ENCODE results near the gene CTAG1A. TPM values are rescaled to one million over a fixed set of nuclear protein-coding genes. Genes with fewer than 3 reads are reported as not detected.

Gene CTAG1A
- total RNA-seq, 1 experiment from 2014 or later, result not detected

- CTCF ChIA-PET, result no interaction called here
Measured at GRCh38 chrX:154595559-154596249, 10.8 kb downstream of the CTAG1A start.

More at GRCh38 chrX:154595559-154596249, 10.8 kb downstream of the CTAG1A start:
- TF ChIP-seq EGR1 (IDR thresholded peaks at IDR 0.05; ENCODE audit: low read depth) (no peak), ELF1 (IDR thresholded peaks at IDR 0.05; ENCODE audit: borderline replicate concordance, low read depth) (no peak), REST (IDR thresholded peaks at IDR 0.05; ENCODE audit: low read depth) (no peak), FOSL1 (IDR thresholded peaks at IDR 0.05; ENCODE audit: low read depth) (no peak), POLR2AphosphoS5 (IDR thresholded peaks at IDR 0.05; ENCODE audit: low read depth, low read length) (no peak), CBX3 (IDR thresholded peaks at IDR 0.05; ENCODE audit: low read depth) (no peak), POLR2A (IDR thresholded peaks at IDR 0.05; ENCODE audit: borderline replicate concordance, extremely low read depth, insufficient read depth, insufficient read length) (no peak), CTCF (IDR thresholded peaks at IDR 0.05 in 2 of 3, conservative IDR thresholded peaks at IDR 0.05 in 1 of 3; ENCODE audit: borderline replicate concordance in 1 of 3, insufficient read depth in 1 of 3, low read depth in 2 of 3, low read length in 2 of 3) (no peak), ZBTB33 (IDR thresholded peaks at IDR 0.05; ENCODE audit: extremely low read depth, insufficient replicate concordance, low read length) (no peak), SRF (IDR thresholded peaks at IDR 0.05; ENCODE audit: low read depth) (no peak), TCF7L2 (IDR thresholded peaks at IDR 0.05; ENCODE audit: borderline replicate concordance, extremely low read depth, insufficient read depth, insufficient read length) (no peak), ZNF274 (IDR thresholded peaks at IDR 0.05; ENCODE audit: low read depth, low read length) (no peak)
- ChIA-PET RAD21 (ENCODE audit: low non-redundant PET in 1 of 2, low total read pairs in 2 of 2, uncharacterized antibody in 2 of 2, unreplicated experiment in 2 of 2) (no interaction called here), POLR2A (no interaction called here)
- no peak overlapping the region for H3K4me3 ChIP-seq (replicated peaks in 1 of 2; ENCODE audit: low read depth in 1 of 2, low read length in 2 of 2)
- no peaks in the 10 kb centered on the region for H3K79me2 ChIP-seq (ENCODE audit: insufficient read depth, low read length)
- no peaks in the 10 kb centered on the region for H3K9me3 ChIP-seq (ENCODE audit: control insufficient read depth in 1 of 2, insufficient read depth in 1 of 2, low read depth in 1 of 2, low read length in 2 of 2)
- H3K27ac ChIP-seq (ENCODE audit: low read depth, low read length), result no peak overlapping the region
- no peaks in the 10 kb centered on the region for H3K27me3 ChIP-seq (ENCODE audit: insufficient read depth, low read length)
- ATAC-seq, result no peak
- no peak overlapping the region for H3K9ac ChIP-seq (ENCODE audit: low read length)
- peaks cover 17 to 23% of the 10 kb centered on the region in 2 experiments for H3K4me1 ChIP-seq (ENCODE audit: control insufficient read depth in 1 of 2, insufficient read depth in 2 of 2, low read length in 2 of 2)
- no TSS peak for BruUV-seq (replicated peaks)
- no peak overlapping the region for H2AFZ ChIP-seq (ENCODE audit: low read depth, low read length, poor library complexity, severe bottlenecking)
- H3K36me3 ChIP-seq (ENCODE audit: control insufficient read depth in 1 of 2, insufficient read depth in 2 of 2, low read length in 2 of 2), result no peaks in the 10 kb centered on the region
- H4K20me1 ChIP-seq (ENCODE audit: insufficient read depth), result no peaks in the 10 kb centered on the region
- H3K4me2 ChIP-seq (ENCODE audit: low read length), result no peak overlapping the region
- intact Hi-C loops (cut with micrococcal nuclease), result no loop called here
- no peak for DNase-seq (ENCODE audit: low read depth, low spot score)
- H3K9me2 ChIP-seq (ENCODE audit: insufficient read depth), result no peaks in the 10 kb centered on the region
